ENCODE data around the gene EEPD1.
"Not testable (repeated sequence)": the region's sequence is repeated elsewhere in the genome, so short reads cannot be mapped to it uniquely, and the experiment has no call there.

The EEPD1 gene

GRCh38 chr7:36217961-36218284, 64.9 kb downstream of the EEPD1 start:
- no peak for DNase-seq

DNA sequence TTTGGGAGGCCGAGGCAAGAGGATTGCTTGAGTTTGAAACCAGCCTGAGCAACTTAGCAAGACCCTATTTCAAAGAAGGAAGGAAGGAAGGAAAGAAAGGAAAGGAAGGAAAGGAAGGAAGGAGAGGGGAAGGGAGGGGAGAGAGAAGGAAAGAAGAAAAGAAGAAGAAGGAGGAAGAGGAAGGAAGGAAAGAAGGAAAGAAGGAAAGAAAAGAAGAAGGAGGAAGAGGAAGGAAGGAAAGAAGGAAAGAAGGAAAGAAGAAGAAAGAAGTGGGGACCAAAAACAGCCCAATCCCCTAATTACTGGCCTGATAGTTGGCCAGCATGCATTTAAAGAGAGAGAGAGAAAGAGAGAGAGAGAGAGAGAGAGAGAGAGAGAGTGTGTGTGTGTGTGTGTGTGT, 66.4 kb downstream of the EEPD1 start:
- no peak for DNase-seq

DNA sequence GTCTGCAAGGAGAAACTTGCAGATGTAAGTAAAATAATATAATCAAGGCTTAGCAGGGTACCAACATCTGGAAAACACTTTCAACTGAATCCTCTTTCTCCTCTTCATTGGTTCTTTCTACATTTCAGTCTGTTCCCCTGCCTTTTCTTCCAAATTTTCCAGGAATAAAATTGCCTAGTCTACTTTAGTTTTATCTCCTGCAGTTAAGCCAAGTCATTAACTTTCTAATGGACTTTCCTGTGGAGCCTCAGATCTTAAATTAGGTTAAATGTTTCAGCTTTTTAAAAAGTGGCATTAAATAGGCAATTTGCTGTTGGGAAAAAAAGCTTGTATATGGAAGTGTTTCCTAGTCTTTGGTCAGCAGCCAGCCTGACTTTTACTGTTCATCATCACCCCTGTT, 70.8 kb downstream of the EEPD1 start:
- DNase-seq, result no peak

DNA sequence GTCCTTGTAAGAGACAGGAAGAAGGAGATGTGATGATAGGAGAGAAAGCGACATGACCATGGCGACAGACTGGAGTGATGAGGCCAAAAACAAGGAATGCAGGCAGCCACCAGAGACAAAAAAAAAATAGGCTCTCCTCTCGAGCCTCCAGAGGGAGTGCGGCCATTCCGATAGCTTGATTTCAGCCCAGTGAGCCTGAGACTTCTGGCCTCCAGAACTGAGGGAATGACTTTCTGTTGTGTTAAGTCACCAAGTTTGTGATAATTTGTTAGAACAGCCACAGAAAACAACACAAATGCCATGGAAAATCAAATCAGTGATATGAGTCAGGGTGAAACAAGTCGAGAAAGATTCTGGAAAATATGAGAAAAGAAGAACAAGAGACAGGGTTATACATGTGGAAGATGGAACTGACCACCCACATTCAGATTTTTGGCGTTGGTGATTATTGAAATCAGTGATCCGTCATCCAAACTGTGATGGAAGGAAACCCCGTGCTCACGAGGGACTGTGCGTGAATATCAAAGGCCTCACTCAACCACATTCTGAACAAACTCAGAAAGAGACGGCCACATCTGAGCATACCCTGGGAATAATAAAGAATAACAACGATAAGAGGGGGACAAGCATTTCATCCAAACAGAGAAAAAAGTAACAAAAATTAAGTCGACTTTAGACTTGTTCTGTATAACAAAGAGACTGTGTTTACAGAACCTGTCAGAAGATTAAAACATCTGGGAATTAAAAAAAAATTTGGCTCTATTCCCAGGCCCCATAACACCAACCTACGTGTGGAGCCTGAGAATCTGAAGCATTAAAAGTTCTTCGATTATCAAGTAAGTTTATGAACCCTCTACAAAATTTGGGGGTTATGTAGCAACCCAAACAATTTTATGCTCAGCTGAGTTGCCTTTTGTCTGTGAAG, 72.1 kb downstream of the EEPD1 start:
- no peak for DNase-seq

DNA sequence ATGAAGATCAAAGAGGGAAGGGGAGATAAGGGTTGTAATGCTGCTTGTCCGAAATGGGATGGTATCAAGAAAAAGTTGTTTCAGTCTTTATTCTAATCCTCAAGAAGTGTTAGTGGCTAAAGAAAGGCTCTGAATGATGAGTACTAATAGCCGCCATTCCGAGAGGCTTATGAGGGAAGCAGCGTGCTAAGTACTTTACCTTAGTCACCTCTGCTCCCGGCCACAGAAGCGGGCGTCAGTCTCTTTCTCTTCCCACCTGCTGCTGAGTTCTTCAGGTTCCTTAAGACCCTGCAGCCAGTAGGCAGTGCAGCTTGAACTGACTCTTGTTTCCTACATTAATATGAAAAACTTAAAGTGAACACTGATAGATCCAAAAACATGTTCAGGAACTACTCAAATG, 73.1 kb downstream of the EEPD1 start:
- no peak for DNase-seq

GRCh38 chr7:36227223-36227622, 74.2 kb downstream of the EEPD1 start:
- no peak for DNase-seq

GRCh38 chr7:36228039-36228438, 75.0 kb downstream of the EEPD1 start:
- DNase-seq, result no peak

DNA sequence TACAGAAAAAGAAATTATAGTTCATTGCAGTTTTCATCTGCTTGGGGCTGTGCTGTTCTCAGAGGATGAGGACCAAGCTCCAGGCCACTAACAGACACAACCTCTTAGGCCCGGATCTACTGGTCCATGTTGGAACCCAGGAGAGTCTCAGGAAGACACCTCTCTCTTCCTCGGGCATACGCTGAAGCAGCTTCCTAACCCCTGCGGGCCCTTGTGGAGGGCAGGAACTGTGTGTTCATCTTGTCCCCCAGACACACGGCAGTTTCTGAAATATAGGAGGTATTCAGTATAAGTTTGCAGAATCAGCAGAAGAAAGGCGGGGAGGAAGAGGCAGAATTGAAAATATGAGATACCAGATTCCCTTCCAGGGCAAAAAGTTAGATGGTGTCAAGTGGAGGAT, 78.4 kb downstream of the EEPD1 start:
- no peak for DNase-seq

- DNase-seq, result no peak
Observed at GRCh38 chr7:36232555-36232954, 79.5 kb downstream of the EEPD1 start.

DNA sequence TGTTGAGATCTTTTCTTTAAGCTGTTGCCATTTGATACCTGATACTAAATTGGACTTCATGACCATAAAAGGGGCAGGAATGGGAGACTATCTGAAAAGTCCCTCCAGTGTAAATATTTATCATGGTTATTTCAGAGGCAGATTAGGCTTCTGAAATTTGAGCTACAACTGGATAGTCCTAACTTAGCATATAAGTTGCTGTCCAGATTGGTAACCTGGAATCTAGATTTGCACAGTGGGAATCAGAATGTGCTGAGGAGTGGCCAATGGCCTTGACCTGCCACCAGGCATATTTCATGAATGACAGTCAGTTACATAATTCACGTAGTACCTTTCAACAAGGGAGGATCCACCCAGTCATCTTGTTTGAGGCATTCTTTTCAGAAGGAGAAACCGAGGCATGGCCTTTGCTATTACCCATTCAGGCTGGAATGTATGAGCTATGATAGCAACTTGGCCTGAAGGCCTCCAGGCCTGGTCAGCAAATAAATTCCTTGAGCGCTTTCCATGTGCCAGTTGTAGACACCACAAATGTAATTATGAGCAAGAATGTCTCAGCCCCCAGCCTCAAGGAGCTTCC, 80.0 kb downstream of the EEPD1 start:
- DNase-seq, result no peak

DNA sequence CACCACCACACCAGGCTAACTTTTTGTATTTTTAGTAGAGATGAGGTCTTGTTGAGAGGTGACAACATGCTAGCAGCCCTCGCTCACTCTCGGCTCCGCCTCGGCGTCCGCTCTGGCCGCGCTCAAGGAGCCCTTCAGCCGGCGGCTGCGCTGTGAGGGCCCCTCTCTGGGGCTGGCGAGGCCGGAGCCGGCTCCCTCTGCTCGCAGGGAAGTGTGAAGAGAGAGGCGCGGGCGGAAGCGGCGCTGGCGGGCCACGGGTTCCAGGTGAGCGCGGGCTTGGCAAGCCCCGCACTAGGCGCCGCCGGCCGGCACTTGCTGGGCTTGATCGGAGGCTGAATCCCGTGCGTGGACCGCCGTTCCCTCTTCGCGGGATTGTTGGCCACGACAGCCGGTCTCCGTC, 83.0 kb downstream of the EEPD1 start:
- no peak for DNase-seq

GRCh38 chr7:36238138-36238537, 85.1 kb downstream of the EEPD1 start:
- DNase-seq, result no peak

GRCh38 chr7:36243356-36243755, 90.3 kb downstream of the EEPD1 start:
- not testable (repeated sequence) for DNase-seq

- DNase-seq, result not testable (repeated sequence)
Observed at GRCh38 chr7:36244001-36244400, 90.9 kb downstream of the EEPD1 start.

- DNase-seq, result no peak
Observed at GRCh38 chr7:36244429-36244828, 91.4 kb downstream of the EEPD1 start.

- no peak for DNase-seq
Observed at GRCh38 chr7:36245684-36246299, 92.7 kb downstream of the EEPD1 start.

- DNase-seq, result no peak
Observed at GRCh38 chr7:36249091-36249490, 96.0 kb downstream of the EEPD1 start.

GRCh38 chr7:36253699-36254098, 100.6 kb downstream of the EEPD1 start:
- no peak for DNase-seq

GRCh38 chr7:36258510-36259259, 105.6 kb downstream of the EEPD1 start:
- peak; percentile 51 for DNase-seq

DNA sequence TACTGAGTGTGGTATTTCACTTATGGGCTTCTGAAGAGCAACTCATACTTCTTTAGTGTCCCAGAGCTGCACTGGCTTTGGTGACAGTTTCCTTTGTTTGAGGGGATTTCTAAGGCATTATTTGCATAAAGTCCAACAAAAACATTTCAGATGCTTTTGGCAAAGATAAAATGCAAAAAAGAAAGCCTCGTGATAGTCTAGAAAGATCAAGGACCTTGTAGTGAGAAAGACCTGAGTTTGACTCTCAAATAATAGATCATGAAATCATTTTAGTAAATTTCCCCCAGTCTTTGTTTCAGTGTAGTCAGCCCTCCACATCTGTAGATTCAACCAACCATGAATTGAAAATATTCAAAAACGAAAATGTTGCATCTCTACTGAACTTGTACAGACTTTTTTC, 107.4 kb downstream of the EEPD1 start:
- DNase-seq, result no peak

- DNase-seq, result no peak
Observed at GRCh38 chr7:36261019-36261754, 108.1 kb downstream of the EEPD1 start.

DNA sequence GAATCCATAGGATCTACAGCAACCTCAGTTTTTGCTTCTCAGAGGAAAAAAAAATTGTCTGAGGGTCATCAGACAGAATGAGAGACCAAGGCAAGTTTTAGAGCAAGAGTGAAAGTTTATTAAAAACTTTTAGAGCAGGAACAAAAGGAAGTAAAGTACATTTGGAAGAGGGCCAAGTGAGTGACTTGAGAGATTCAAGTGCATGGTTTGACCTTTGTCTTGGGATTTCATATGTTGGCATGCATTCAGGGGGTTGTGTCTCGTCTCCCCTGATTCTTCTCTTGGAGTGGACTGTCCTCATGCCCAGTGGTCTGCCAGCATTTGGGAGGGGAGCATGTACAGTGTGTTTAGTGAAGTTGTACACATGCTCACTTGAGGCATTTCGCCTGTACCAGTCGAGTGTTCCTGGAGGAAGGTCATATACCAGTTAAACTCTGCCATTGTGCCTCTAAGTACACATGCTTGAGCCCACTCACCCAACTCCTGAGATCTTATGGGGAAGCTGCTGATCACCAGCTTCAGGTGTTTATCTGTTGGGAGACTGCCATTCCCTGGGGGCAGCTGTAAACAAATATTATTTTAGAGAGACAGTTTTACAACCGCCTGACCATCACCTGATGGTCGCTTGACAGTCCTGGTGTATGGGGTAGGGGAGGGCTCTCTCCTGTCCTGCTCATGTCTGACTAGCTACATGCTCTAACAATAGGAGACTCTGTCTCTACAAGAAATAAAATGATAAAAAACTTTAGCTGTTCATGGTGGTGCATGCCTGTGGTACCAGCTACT, 109.4 kb downstream of the EEPD1 start:
- DNase-seq, result no peak
